RWPE1 (cell line): ENCODE measurements around the gene APPL1.

Source experiments
- CTCF ChIA-PET: fragments of 350-600 bp; sonication (Branson Sonifier 250); formaldehyde crosslinking; extraction: SDS; loops from one replicate; lab custom pipeline; 2021; lab: Yijun Ruan, JAX
- POLR2A ChIA-PET: fragments of 400-600 bp; formaldehyde crosslinking; extraction: SDS; loops from one replicate; lab custom pipeline; 2020; ENCODE audit warnings: antibody characterized with exemption; ENCODE audit not compliant: low non-redundant PET; lab: Yijun Ruan, JAX
- DNase-seq: peaks from one replicate; pipeline ENCODE4 v3.0.0; 2012; ENCODE audit warnings: low spot score
- H3K27ac ChIP-seq: fragments of 450-650 bp; 2 replicates; pipeline ENCODE4 v1.5.1; 2017
- CTCF ChIP-seq: fragments of 450-650 bp; conservative IDR thresholded peaks from 2 replicates; pipeline ENCODE4 v1.5.1; 2017; ENCODE audit warnings: low read depth, mild to moderate bottlenecking

The APPL1 gene

GRCh38 chr3:57227204-57227929, at the start of gene APPL1:
Gene APPL1 (plus strand): TSS chr3:57227729. CDS start chr3:57227884, 155 bp downstream.
- ChIA-PET POLR2A (no interaction called here), CTCF (no interaction called here)

GRCh38 chr3:57179580-57180410, 47.7 kb upstream of the APPL1 start:
- no peak for DNase-seq
- ChIA-PET POLR2A (no interaction called here), CTCF (interaction anchor here (0.5 to 1.7 kb wide), 4 partner anchors 10 to 350 kb away, joined by 4 to 5 read pairs (median 4); no protein-coding TSS in a partner anchor)
- no peak overlapping the region for H3K27ac ChIP-seq
- peak; percentile 33 for TF ChIP-seq CTCF

More at GRCh38 chr3:57227204-57227929, at the start of gene APPL1:
- no peak for TF ChIP-seq CTCF
- peak; percentile 96 for DNase-seq
- peak within 1 kb of the TSS; percentile 93 for H3K27ac ChIP-seq

GRCh38 chr3:57184526-57184925, 43.0 kb upstream of the APPL1 start:
- POLR2A ChIA-PET, result no interaction called here
- no peak overlapping the region for H3K27ac ChIP-seq
- TF ChIP-seq CTCF, result no peak
- CTCF ChIA-PET, result no interaction called here
- DNase-seq, result no peak

GRCh38 chr3:57192028-57192427, 35.5 kb upstream of the APPL1 start:
- no peak overlapping the region for H3K27ac ChIP-seq
- POLR2A ChIA-PET, result no interaction called here
- TF ChIP-seq CTCF, result no peak
- CTCF ChIA-PET, result no interaction called here
- no peak for DNase-seq

- CTCF ChIA-PET, result no interaction called here
- no peak for TF ChIP-seq CTCF
- POLR2A ChIA-PET, result no interaction called here
- DNase-seq, result no peak
- H3K27ac ChIP-seq, result no peak overlapping the region
These were observed 32.9 kb upstream of the APPL1 start for GRCh38 chr3:57194641-57195040.

GRCh38 chr3:57199895-57200297, 27.6 kb upstream of the APPL1 start, which contains the start of gene HESX1:
Gene HESX1 (minus strand): TSS chr3:57199978. CDS start chr3:57199918, 60 bp downstream.
- ChIA-PET CTCF (interaction anchor here (0.7 kb wide), 1 partner anchor 946 kb away, joined by 4 read pairs; no protein-coding TSS in a partner anchor), POLR2A (no interaction called here)
- H3K27ac ChIP-seq, result no peak within 1 kb of the TSS
- no peak for DNase-seq
- TF ChIP-seq CTCF, result no peak
